ENCODE results near the gene ATG10. TPM values are rescaled to one million over a fixed set of nuclear protein-coding genes. Genes with fewer than 3 reads are reported as not detected.
A peak's percentile ranks its signal among the peaks of the same experiment; 100 is the strongest.
"Not testable (repeated sequence)": the region's sequence is repeated elsewhere in the genome, so short reads cannot be mapped to it uniquely, and the experiment has no call there.

The ATG10 gene
- 8.6 TPM for total RNA-seq

DNA sequence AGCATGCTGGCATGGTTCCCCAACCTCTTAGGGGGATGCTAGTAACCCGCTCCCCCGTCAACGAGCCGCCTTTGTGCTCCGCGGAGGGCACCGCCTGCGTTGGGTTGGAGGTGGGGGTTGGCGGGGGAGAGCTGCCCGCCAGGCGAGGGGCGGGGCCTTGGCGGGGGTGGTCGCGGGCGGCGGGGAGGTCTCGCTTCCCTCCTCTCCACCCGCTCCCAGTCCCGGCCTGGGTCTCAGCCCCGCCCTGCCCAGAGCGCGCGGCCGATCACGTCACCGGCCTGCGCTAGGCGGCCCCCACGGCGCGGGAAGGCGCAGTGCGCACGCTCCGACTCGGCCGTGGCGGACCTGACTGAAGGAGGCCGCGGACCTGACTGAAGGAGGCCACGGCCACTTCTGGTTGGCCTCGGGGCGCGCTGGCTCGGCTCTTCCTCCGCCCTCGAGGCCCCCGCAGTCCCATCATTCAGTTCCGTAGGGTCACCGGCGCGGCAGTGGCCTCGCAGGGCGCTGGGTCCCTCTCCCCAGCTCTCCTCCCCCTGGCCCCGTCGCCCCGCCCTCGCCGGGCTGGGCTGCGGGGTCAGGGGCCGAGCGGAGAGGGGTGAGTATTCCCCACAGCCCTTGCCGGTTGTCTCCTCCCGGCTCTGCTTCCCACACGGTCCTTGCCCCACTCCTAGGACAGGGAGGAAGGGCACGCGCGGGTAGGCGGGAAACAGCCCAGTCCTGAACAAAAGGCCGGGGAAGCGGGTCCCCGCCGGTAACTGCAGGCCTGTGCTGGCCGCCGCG is at the start of gene ATG10:
TSS of gene ATG10 (plus strand) at position 312 of the 780 bp plus-strand sequence. CDS start 15,548 bp downstream, outside the sequence.
- DNase-seq (ENCODE audit: low spot score in 2 of 2) = peak; percentile 96 to 97
- FAIRE-seq = no peak

DNA sequence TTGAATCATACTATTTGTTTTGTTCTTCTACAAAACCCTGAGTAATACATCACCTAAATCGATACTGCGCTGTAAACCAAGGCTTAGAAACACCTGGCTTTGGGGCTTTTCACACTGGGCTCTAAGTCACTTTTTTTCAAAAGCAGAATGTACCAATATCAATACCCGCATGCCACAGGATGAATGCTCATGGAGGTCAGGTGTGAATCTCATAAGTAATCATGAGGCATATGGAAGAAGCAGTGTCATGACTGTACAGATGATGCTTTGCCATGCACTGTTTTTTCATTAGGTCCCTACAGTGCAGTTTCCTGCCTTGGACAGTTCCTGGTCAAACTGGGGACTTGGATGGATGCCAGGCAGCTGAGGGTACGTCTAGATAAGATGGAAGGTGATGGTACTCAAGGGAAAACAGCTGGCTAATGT is 49.0 kb upstream of the ATG10 start:
- no peak for FAIRE-seq
- DNase-seq (ENCODE audit: low spot score in 2 of 2) = no peak

DNA sequence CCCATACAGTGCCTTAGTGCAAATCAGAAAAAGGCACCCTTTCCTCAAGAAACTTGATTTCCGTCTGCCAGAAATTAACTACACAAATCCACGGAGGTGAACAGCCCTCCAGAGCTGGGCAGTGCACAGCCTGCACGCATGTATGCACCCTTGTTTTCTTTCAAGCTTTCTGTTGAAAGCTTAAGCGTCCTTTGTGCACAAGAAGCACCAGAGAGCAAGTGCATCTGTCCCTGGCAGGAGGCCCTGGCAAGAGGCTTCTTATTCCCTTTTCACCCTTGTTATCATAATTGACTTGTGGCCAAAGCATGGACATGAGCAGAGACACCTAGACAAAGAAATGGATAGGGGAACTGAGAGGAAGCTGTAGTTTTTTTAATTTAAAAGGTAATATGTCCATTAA is 47.4 kb upstream of the ATG10 start:
- DNase-seq (ENCODE audit: low spot score in 2 of 2) = no peak

DNA sequence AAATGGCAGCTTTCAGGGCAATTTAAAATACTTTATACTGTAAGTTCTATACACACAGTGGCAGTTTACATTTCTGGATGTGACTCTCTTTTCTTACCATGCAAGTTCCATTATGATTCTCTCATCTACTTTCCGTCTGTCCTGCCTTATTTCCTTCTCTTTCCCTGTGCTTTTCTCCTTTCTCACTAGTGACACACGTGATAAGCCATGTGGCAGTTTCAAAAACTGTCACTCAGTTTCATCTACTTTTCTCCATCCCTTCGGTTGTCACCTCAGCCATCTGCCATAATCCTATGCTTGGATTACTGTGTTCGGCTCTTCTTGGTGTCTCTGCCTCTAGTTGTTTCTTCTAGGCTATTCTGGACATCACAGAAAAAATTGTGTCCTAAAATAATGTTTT is 46.8 kb upstream of the ATG10 start:
- DNase-seq (ENCODE audit: low spot score in 2 of 2) = no peak
- FAIRE-seq = no peak

More for the DNA sequence above, 47.4 kb upstream of the ATG10 start:
- no peak for FAIRE-seq

DNA sequence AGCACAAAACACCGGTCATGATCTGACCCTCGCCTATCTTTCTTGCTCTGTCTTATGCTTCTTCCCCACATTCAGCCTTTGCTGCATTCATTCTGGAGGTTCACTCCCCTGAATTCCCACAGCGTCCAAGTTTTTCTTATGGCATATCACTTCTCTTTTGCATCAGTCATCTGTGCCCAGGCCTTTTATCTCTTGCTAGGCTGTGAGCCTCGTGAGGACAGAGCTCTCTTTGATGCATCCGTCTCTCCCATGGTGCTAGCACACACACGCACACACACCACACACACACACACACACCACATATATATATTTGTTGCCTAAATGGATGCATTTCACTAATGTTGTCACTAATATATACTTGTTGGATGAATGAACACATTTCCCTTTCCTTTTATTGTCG is 45.8 kb upstream of the ATG10 start:
- no peak for DNase-seq (ENCODE audit: low spot score in 2 of 2)
- FAIRE-seq = no peak

DNA sequence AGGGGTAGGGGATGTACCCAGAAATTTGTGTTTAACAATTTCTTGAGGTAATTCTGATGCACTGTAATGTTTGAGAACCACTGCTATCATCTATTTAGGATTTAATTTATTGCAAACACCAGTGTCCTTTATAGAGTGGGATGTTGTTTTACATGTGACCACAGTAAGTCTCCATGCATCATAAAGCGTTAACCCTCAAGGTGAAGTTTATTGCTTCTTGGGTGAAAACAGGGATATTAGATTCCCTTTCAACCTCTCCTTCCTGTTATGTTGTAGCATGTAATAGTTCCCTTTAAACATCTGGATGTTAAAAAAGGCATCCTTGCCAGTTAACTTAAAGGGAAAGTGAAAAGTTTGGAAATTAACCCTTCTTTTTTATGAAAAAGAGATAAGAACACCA is 35.8 kb upstream of the ATG10 start:
- FAIRE-seq (no peak), DNase-seq (ENCODE audit: low spot score in 2 of 2) (no peak)

DNA sequence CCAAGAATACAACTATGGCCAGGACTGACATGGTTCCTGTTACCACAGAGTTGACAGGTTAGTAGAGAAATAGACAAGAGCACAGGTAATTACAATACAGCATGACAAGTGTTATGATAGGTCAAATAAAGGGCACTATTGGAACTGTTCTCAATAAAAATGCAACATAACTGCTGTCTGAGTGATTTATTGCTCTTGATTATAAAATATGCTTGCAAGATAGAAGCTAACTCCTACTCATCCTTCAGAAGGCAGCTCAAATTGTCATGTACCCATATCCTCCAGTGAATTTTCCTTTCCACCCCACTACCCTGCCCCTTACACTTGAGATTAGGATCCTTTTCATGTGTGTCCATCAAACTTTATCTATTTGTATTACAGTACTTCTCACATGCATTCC is 35.1 kb upstream of the ATG10 start:
- DNase-seq (ENCODE audit: low spot score in 2 of 2) (no peak), FAIRE-seq (no peak)

DNA sequence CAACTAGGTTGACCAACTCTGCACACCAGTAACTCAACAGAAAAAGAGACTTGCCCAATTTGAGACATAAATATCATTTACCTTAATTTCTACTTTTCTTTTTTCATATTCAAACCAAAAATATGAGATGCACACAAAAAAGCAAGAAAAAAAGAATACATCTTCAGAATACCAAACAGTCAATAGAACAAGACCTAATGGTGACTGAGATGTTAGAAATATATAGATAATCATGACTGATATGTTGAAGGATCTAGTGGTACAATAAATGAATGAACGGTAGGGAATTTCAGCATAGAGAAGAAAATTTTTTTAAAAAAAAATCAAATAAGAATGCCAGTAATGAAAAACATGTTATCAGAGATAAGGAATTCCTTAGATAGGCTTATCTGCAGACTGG is 29.1 kb upstream of the ATG10 start:
- FAIRE-seq = no peak
- DNase-seq (ENCODE audit: low spot score in 2 of 2) = no peak

DNA sequence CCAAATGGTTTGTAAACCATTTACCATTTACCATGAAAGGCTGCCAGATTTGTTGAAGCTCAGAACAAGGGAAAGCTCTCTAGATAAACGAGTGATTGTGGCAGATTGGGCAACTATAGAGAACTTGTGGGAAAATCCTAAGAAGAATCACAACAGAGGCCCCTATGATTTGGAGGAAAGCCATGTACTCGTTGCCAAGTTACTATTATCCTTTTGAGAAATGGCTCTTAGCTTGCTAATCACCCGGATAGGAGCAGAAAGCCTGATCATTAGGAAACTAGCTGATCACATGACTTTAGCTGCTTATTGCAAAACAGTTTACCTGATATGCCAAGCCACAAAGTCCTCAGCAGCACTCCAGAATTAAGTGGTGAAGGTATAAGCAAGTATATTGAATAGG is 23.5 kb upstream of the ATG10 start:
- DNase-seq (ENCODE audit: low spot score in 2 of 2) (no peak), FAIRE-seq (no peak)

DNA sequence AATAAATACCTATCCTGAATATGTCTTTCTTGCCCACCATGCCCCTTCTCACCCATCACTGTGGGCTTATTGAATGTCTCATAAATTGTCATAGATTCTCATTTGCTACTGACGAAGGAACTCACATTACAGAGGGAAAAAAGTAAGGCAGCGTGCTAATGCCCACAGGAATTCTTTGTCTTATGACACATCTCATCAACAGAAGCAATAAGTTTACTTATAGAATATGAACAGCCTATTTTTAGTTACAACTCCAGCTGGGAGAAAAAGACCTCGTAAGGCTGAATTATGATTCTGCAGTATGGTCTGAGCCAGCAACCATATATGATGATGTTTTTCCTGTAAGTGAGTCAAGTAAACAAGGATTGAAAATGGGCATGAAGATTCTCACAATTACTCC is 22.4 kb upstream of the ATG10 start:
- no peak for DNase-seq (ENCODE audit: low spot score in 2 of 2)

DNA sequence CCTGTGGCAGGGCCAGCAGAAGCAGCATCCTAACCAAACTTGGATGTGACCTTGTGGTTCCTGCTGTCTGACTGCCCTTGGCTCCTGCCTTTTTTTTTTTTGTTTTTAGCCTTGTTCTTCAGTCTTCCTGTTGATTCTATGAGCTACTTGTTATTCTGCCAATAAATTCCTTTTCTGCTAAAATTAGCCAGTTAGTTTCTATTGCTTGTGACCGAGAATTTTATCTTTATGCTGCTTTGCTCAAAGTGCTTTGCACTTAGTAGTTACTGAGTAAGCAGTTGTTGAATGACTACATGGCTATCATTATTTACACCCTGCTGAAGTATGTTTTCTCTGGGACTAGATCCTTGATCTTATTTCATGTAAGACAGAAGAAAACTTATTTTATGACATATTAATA is 20.8 kb upstream of the ATG10 start:
- no peak for DNase-seq (ENCODE audit: low spot score in 2 of 2)
- no peak for FAIRE-seq

More for the DNA sequence above, 22.4 kb upstream of the ATG10 start:
- FAIRE-seq = no peak

DNA sequence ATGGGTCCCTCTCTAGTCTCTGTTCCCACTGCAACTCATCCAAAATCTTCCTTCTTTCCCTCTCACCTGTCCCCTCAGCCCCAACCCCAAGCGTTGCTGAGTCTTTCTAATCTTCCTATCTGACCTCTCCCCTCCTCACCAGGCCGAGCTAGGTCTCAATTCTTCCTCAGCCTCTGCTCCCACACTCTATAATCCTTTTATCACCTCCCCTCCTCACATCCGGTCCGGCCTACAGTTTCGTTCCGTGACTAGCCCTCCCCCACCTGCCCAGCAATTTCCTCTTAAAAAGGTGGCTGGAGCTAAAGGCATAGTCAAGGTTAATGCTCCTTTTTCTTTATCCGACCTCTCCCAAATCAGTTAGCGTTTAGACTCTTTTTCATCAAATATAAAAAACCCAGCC is 17.0 kb upstream of the ATG10 start:
- not testable (repeated sequence) for DNase-seq (ENCODE audit: low spot score in 2 of 2); FAIRE-seq

DNA sequence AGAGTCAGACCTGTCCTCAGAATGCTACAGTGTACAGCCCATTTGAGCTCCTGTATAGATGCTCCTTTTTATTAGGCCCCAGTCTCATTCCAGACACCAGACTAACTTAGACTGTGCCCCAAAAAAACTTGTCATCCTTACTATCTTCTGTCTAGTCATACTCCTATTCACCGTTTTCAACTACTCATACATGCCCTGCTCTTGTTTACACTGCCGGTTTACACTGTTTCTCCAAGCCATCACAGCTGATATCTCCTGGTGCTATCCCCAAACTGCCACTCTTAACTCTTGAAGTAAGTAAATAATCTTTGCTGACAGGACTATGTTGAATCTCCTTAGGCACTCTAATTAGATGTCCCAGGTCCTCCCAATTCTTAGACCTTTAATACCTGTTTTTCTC is 13.7 kb upstream of the ATG10 start:
- not testable (repeated sequence) for DNase-seq (ENCODE audit: low spot score in 2 of 2); FAIRE-seq

DNA sequence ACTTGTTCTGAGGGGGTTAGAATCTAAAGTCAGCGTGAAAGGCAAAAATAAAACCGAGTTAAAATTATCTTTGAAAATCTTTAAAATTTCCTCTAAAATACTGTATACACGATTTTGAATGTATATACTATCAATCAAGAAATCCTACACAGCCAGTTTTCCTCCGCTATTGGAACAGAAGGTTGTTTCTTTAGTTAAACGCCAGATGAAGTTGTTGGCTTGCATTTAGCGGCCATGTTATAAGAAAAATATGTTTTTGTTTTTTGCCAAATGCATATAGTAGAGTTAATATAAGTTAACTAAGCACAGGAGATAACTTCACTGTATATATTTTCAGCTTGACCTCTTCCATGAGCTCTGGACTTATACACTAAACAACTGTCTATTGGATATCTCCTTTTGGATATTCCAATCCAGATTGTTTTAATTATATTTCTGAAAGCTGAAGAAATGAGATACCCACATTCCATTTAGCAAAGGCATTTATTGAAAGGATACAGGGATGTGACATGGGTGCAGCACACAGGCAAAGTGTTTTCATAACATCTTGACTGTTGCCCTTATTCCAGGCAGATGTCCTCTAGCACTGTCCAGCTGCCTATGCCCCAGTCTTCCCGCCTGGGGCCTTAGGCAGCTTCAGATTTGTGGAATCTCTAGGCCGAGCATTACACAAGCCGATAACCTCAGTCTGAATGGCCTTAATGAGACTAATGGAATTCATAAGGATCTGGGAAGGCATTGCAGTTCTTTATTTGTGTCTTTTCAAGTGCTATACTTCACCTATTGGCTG is 10.0 kb upstream of the ATG10 start:
- DNase-seq (ENCODE audit: low spot score in 2 of 2) (no peak), FAIRE-seq (no peak)

DNA sequence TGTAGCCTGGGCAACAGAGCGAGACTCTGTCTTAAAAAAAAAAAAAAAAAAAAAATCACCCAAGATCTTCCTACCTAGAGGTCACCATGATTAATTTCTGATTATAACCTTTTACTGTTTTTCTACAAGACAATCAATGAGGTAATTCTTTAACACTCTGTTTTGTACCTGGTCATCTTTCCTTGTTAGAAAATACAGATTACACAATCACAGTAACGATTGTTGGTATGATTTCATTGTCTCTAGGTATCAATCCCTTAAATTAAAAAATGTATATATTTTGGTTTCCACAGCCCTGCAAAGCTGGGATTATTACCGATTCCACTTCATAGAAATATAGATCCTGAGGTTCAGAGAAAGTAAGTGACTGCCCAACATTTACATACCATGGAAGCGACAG is 8.3 kb upstream of the ATG10 start:
- FAIRE-seq (no peak), DNase-seq (ENCODE audit: low spot score in 2 of 2) (no peak)

DNA sequence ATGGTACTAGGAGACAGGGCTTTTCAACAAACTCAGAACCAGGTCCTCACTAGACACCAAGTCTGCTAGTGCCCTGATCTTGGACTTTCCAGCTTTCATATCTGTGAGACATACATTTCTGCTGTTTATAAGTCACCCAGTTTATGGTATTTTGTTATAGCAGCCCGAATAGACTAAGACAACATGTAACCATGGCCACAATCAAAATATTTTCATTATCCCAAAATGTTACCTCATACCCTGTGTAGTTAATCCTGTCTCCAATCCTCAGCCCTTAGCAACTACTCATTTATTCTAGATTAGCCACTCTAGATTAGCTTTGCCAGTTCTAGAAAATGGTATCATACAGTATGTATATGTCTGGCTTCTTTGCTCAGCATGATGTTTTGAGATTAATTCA is 6.3 kb upstream of the ATG10 start:
- no peak for DNase-seq (ENCODE audit: low spot score in 2 of 2)
- no peak for FAIRE-seq

DNA sequence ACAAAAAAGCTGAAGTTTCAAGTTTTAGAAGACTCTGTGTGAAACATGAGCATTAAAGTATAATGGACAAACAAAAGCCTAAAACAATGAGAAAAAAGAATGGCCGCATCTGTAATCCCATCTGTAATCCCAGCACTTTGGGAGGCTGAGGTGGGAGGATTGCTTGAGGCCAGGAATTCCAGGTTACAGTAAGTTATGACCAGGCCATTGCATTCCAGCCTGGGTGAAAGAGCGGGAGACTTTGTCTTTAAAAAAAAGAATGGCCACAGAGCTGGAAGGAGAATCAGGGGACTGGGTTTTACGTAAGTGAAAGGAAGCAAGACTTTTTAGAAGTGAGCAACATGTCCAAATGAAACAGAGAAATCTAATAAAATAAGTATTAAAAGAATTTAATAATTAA is 2.6 kb upstream of the ATG10 start:
- DNase-seq (ENCODE audit: low spot score in 2 of 2) = no peak

DNA sequence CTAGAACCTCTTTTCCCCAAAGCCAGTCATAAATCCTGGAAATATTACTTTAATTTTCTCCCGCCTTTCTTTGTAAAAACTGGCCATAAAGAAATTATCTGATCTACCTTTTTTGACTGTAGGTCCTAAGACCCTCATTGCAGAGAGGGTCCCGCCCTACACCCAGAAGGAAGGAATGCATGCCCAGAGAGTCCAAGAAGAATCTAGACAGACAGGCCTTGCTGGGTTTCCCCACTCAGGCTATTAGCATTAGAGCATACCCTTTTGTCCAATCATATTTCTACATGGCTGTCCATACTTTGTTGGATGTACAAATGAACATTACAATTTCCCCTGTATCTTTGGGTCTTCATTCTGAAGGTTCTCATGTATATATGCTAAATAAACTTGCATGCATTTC is 1.9 kb upstream of the ATG10 start:
- FAIRE-seq = no peak

More for the DNA sequence above, 2.6 kb upstream of the ATG10 start:
- no peak for FAIRE-seq

DNA sequence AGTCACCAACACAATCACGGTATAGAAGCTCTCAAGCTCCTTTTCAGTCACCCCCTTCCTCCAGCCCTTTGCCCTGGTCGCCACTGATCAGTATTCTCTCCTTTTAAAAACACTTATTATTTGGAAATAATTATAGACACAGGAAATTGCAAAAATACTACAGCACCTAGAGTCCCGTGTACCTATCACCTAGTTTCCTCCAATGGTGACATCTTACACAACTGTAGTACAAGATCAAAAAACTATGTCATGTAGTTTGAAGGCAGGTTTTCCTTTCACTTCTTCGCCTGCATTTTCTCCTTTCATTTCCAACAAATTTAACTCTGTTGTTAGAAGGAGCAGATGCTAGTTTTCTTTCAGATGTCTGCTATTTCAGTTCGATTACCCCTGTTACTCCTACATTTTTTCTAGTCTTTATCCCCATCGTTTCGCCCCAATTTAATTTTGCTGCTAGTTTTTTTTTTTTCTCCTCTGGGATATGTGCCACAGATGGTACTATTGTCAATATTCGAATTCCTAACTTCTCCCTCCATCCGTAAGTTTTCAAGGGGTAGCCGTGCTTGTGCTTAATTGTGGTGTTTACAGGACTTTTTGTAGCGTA is 612 bp upstream of the ATG10 start:
- FAIRE-seq = no peak
- DNase-seq (ENCODE audit: low spot score in 2 of 2) = no peak

More for the DNA sequence above, 1.9 kb upstream of the ATG10 start:
- DNase-seq (ENCODE audit: low spot score in 2 of 2) = no peak

DNA sequence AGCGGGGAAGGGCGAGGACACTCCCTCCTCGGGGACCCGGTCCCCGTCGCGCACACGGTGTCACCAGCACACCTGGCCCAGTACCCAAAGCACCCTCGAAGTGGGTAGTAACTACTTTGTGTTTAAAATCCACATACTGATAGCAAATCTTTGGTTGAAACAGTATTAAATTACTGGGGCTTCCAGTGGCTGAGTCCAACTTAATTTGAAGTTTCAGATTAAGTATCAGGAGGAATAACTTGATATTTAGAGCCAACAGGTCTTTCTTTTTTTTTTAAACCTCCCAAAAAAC is 615 bp downstream of the ATG10 start:
- no peak for FAIRE-seq
- no peak for DNase-seq (ENCODE audit: low spot score in 2 of 2)

DNA sequence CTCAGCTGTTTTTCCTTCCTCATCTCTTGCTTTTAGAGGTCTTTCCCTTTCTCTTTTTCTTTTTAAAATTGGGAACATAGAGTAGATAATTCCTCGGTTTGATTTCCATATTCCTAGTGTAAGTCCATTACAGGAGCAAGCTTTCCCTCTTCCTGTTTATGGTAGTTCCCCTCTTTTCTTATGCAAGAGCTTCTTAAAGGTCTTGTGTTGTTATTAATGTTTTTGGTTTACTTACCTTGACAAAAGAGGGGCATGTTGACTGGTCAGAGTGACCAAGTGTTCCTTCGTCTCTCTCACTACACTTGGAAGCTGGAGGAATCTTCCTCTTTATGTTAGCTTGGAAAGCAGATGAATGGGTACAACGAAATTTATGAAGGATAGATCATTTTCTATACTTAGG is 8.3 kb downstream of the ATG10 start:
- no peak for DNase-seq (ENCODE audit: low spot score in 2 of 2)
- FAIRE-seq = no peak
